ENCODE data around the gene NME3. TPM values are rescaled to one million over a fixed set of nuclear protein-coding genes. Genes with fewer than 3 reads are reported as not detected.

Gene NME3
- total and polyA plus RNA-seq, 2 donors from 2014 or later: 70.8 to 123 TPM

- FAIRE-seq (no peak), DNase-seq (peak in 4 of 5 donors; percentile 49 to 81 (median 70))
- no peak for TF ChIP-seq CTCF (IDR thresholded peaks at IDR 0.05; ENCODE audit: borderline replicate concordance, extremely low read depth, insufficient read depth)
- Histone ChIP-seq H3K4me3 (ENCODE audit: low read length in 3 of 3) (peak overlapping the region; percentile 51 to 88 (median 66)), H3K4me1 (ENCODE audit: control insufficient read depth in 2 of 3, insufficient read depth in 2 of 3, low read depth in 1 of 3, low read length in 3 of 3) (peaks cover 0 to 16% (median 12%) of the 10 kb centered on the region in 3 donors), H3K36me3 (ENCODE audit: control insufficient read depth in 2 of 3, insufficient read depth in 3 of 3, low read length in 3 of 3) (peaks cover 2 to 5% (median 3%) of the 10 kb centered on the region in 3 donors), H3K9ac (ENCODE audit: low read length in 3 of 3) (peak overlapping the region in 2 of 3 donors; percentile 29 to 58), H3K27me3 (ENCODE audit: control insufficient read depth, insufficient read depth, low read length) (no peaks in the 10 kb centered on the region), H3K27ac (ENCODE audit: low read depth in 2 of 2, low read length in 2 of 2) (peak overlapping the region; percentile 32 to 71), H3K9me3 (ENCODE audit: control insufficient read depth in 2 of 3, insufficient read depth in 1 of 3, low read length in 3 of 3) (no peaks in the 10 kb centered on the region)
- intact Hi-C loops (cut with DNase I): no loop called here
Measured at GRCh38 chr16:1781758-1782407, 10.5 kb upstream of the NME3 start.

- intact Hi-C loops (cut with DNase I): no loop called here
- no peak for TF ChIP-seq CTCF (IDR thresholded peaks at IDR 0.05; ENCODE audit: borderline replicate concordance, extremely low read depth, insufficient read depth)
- Histone ChIP-seq H3K9me3 (ENCODE audit: control insufficient read depth in 2 of 3, insufficient read depth in 1 of 3, low read length in 3 of 3) (no peaks in the 10 kb centered on the region), H3K9ac (ENCODE audit: low read length in 3 of 3) (peak overlapping the region in 1 of 3 donors; percentile 58), H3K27me3 (ENCODE audit: control insufficient read depth, insufficient read depth, low read length) (no peaks in the 10 kb centered on the region), H3K36me3 (ENCODE audit: control insufficient read depth in 2 of 3, insufficient read depth in 3 of 3, low read length in 3 of 3) (peaks cover 2 to 5% (median 4%) of the 10 kb centered on the region in 3 donors), H3K4me3 (ENCODE audit: low read length in 3 of 3) (peak overlapping the region; percentile 51 to 88 (median 66)), H3K27ac (ENCODE audit: low read depth in 2 of 2, low read length in 2 of 2) (no peak overlapping the region), H3K4me1 (ENCODE audit: control insufficient read depth in 2 of 3, insufficient read depth in 2 of 3, low read depth in 1 of 3, low read length in 3 of 3) (peaks cover 0 to 16% (median 12%) of the 10 kb centered on the region in 3 donors)
- DNase-seq: peak in 1 of 5 donors; percentile 50
- no peak for FAIRE-seq
Measured at GRCh38 chr16:1781254-1781653, 9.9 kb upstream of the NME3 start.

DNA sequence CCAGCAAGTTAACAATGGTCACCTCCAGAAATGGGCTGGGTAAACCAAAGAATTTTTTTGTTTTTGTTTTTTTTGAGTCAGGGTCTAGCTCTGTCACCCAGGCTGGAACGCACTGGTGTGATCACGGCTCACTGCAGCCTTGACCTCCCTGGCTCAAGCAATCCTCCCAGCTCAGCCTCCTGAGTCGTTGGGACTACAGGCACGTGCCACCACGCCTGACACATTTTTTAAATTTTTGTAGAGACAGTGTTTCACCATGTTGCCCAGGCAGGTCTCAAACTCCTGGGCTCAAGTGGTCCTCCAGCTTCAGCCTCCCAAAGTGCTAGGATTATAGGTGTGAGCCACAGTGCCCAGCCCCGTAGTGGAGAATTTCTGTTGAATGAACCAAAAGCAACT lies 9.3 kb upstream of the NME3 start:
- Histone ChIP-seq H3K27ac (ENCODE audit: low read depth in 2 of 2, low read length in 2 of 2) (no peak overlapping the region), H3K36me3 (ENCODE audit: control insufficient read depth in 2 of 3, insufficient read depth in 3 of 3, low read length in 3 of 3) (peaks cover 2 to 5% (median 4%) of the 10 kb centered on the region in 3 donors), H3K4me1 (ENCODE audit: control insufficient read depth in 2 of 3, insufficient read depth in 2 of 3, low read depth in 1 of 3, low read length in 3 of 3) (peaks cover 0 to 16% (median 12%) of the 10 kb centered on the region in 3 donors), H3K4me3 (ENCODE audit: low read length in 3 of 3) (peak overlapping the region in 2 of 3 donors; percentile 30 to 88), H3K9ac (ENCODE audit: low read length in 3 of 3) (no peak overlapping the region), H3K27me3 (ENCODE audit: control insufficient read depth, insufficient read depth, low read length) (no peaks in the 10 kb centered on the region), H3K9me3 (ENCODE audit: control insufficient read depth in 2 of 3, insufficient read depth in 1 of 3, low read length in 3 of 3) (no peaks in the 10 kb centered on the region)
- intact Hi-C loops (cut with DNase I): no loop called here
- FAIRE-seq (no peak), DNase-seq (no peak)
- no peak for TF ChIP-seq CTCF (IDR thresholded peaks at IDR 0.05; ENCODE audit: borderline replicate concordance, extremely low read depth, insufficient read depth)
